HEK293 (cell line): Measurements from ENCODE around the gene HOXB8.
A peak's percentile ranks its signal among the peaks of the same experiment; 100 is the strongest.

Source experiments
- BCL6B ChIP-seq: fragments of 450-650 bp; formaldehyde crosslinking; IDR thresholded peaks from 2 replicates; pipeline ENCODE4 v1.5.1; 2017; ENCODE audit warnings: missing biosample characterization, missing genetic modification characterization
- GFI1B ChIP-seq: fragments of 450-650 bp; formaldehyde crosslinking; IDR thresholded peaks from 2 replicates; pipeline ENCODE4 v1.5.1; 2016; ENCODE audit warnings: missing biosample characterization, missing genetic modification characterization
- HOXA7 ChIP-seq: sonication (generic); formaldehyde crosslinking; IDR thresholded peaks from 2 replicates; pipeline ENCODE4 v1.8.1; 2022; ENCODE audit warnings: missing genetic modification reagents, borderline replicate concordance
- HOXC10 ChIP-seq: sonication (generic); formaldehyde crosslinking; IDR thresholded peaks from 2 replicates; pipeline ENCODE4 v1.8.1; 2023; ENCODE audit warnings: mild to moderate bottlenecking, missing genetic modification reagents
- MZF1 ChIP-seq: fragments of 450-650 bp; formaldehyde crosslinking; IDR thresholded peaks from 2 replicates; pipeline ENCODE4 v1.5.1; 2017; ENCODE audit warnings: missing biosample characterization, missing genetic modification characterization, borderline replicate concordance
- OVOL3 ChIP-seq: fragments of 450-650 bp; formaldehyde crosslinking; IDR thresholded peaks from 2 replicates; pipeline ENCODE4 v1.5.1; 2016; ENCODE audit warnings: missing biosample characterization, missing genetic modification characterization
- SALL2 ChIP-seq: fragments of 450-650 bp; formaldehyde crosslinking; IDR thresholded peaks from 2 replicates; pipeline ENCODE4 v1.5.0; 2017; ENCODE audit warnings: missing biosample characterization, mild to moderate bottlenecking, missing genetic modification characterization, borderline replicate concordance
- SCRT1 ChIP-seq: fragments of 450-650 bp; formaldehyde crosslinking; IDR thresholded peaks from 2 replicates; pipeline ENCODE4 v1.5.1; 2016; ENCODE audit warnings: missing biosample characterization, missing genetic modification characterization, borderline replicate concordance
- SP2 ChIP-seq: fragments of 450-650 bp; formaldehyde crosslinking; IDR thresholded peaks from 2 replicates; pipeline ENCODE4 v1.5.1; 2016; ENCODE audit warnings: missing biosample characterization, missing genetic modification characterization
- SP7 ChIP-seq: fragments of 450-650 bp; formaldehyde crosslinking; IDR thresholded peaks from 2 replicates; pipeline ENCODE4 v1.5.1; 2016; ENCODE audit warnings: missing biosample characterization, missing genetic modification characterization
- TCF7L2 ChIP-seq: IDR thresholded peaks from 2 replicates; pipeline ENCODE4 v1.6.1; 2011; ENCODE audit warnings: low read depth, mild to moderate bottlenecking, inconsistent platforms, low read length, moderate library complexity, borderline replicate concordance
- ZBTB1 ChIP-seq: fragments of 450-650 bp; formaldehyde crosslinking; IDR thresholded peaks from 2 replicates; pipeline ENCODE4 v1.5.1; 2016; ENCODE audit warnings: missing biosample characterization, missing genetic modification characterization
- ZBTB26 ChIP-seq: fragments of 450-650 bp; formaldehyde crosslinking; optimal IDR thresholded peaks from 2 replicates; pipeline ENCODE3; 2016; ENCODE audit warnings: missing biosample characterization, mild to moderate bottlenecking, missing genetic modification characterization
- ZBTB49 ChIP-seq: fragments of 450-650 bp; formaldehyde crosslinking; IDR thresholded peaks from 2 replicates; pipeline ENCODE4 v1.5.1; 2016; ENCODE audit warnings: missing biosample characterization, missing genetic modification characterization, low read depth
- ZFP41 ChIP-seq: fragments of 450-650 bp; formaldehyde crosslinking; IDR thresholded peaks from 2 replicates; pipeline ENCODE4 v1.5.1; 2016; ENCODE audit warnings: missing biosample characterization, missing genetic modification characterization, borderline replicate concordance
- ZNF121 ChIP-seq: fragments of 450-650 bp; formaldehyde crosslinking; IDR thresholded peaks from 2 replicates; pipeline ENCODE4 v1.5.1; 2016; ENCODE audit warnings: missing biosample characterization, missing genetic modification characterization
- ZNF174 ChIP-seq: fragments of 450-650 bp; formaldehyde crosslinking; IDR thresholded peaks from 2 replicates; pipeline ENCODE4 v1.5.0; 2017; ENCODE audit warnings: missing biosample characterization, mild to moderate bottlenecking, missing genetic modification characterization
- ZNF24 ChIP-seq: fragments of 450-650 bp; formaldehyde crosslinking; IDR thresholded peaks from 2 replicates; pipeline ENCODE4 v1.5.1; 2016; ENCODE audit warnings: missing biosample characterization, missing genetic modification characterization
- ZNF292 ChIP-seq: fragments of 450-650 bp; formaldehyde crosslinking; IDR thresholded peaks from 2 replicates; pipeline ENCODE4 v1.5.1; 2016; ENCODE audit warnings: low read depth, missing biosample characterization, missing genetic modification characterization, borderline replicate concordance
- ZNF311 ChIP-seq: fragments of 450-650 bp; formaldehyde crosslinking; IDR thresholded peaks from 2 replicates; pipeline ENCODE4 v1.5.1; 2017; ENCODE audit warnings: missing biosample characterization, missing genetic modification characterization, borderline replicate concordance
- ZNF398 ChIP-seq: fragments of 450-650 bp; formaldehyde crosslinking; IDR thresholded peaks from 2 replicates; pipeline ENCODE4 v1.5.1; 2017; ENCODE audit warnings: missing biosample characterization, missing genetic modification characterization
- ZNF488 ChIP-seq: fragments of 450-650 bp; formaldehyde crosslinking; IDR thresholded peaks from 2 replicates; pipeline ENCODE4 v1.5.1; 2016; ENCODE audit warnings: missing biosample characterization, missing genetic modification characterization
- ZNF548 ChIP-seq: fragments of 450-650 bp; formaldehyde crosslinking; IDR thresholded peaks from 2 replicates; pipeline ENCODE4 v1.5.1; 2016; ENCODE audit warnings: missing biosample characterization, missing genetic modification characterization
- ZNF645 ChIP-seq: fragments of 450-650 bp; formaldehyde crosslinking; IDR thresholded peaks from 2 replicates; pipeline ENCODE4; 2016; ENCODE audit warnings: missing biosample characterization, missing genetic modification characterization
- ZNF658 ChIP-seq: fragments of 450-650 bp; formaldehyde crosslinking; IDR thresholded peaks from 2 replicates; pipeline ENCODE4; 2016; ENCODE audit warnings: missing biosample characterization, missing genetic modification characterization
- TF ChIP-seq, protein P1 (sequence below): fragments of 450-650 bp; formaldehyde crosslinking; IDR thresholded peaks from 2 replicates; pipeline ENCODE4 v1.5.1; 2016; ENCODE audit warnings: missing biosample characterization, missing genetic modification characterization

The HOXB8 gene

GRCh38 chr17:48593840-48594537 is 21.1 kb downstream of the HOXB8 start (continued):
- TF ChIP-seq ZNF548 (tag by site-specific recombination) (no peak), SALL2 (tag by site-specific recombination) (no peak), ZNF24 (peak; percentile 42; the same call in 1 of the 2 replicates), HOXA7 (no peak), ZNF658 (tag by site-specific recombination) (no peak), ZBTB49 (no peak), SP2 (no peak), TCF7L2 (peak; percentile 72; the same call in 1 of the 2 replicates), HOXC10 (CRISPR knock-in tag) (no peak), MZF1 (tag by site-specific recombination) (peak; percentile 5; the same call in 1 of the 2 replicates), ZNF488 (tag by site-specific recombination) (no peak), ZNF121 (no peak), GFI1B (tag by site-specific recombination) (no peak), SP7 (peak; percentile 83), ZNF645 (tag by site-specific recombination) (no peak), ZBTB1 (no peak), ZNF311 (tag by site-specific recombination) (no peak), OVOL3 (no peak), ZFP41 (no peak), ZNF292 (no peak), SCRT1 (tag by site-specific recombination) (no peak), ZBTB26 (tag by site-specific recombination) (peak; percentile 81), BCL6B (tag by site-specific recombination) (no peak), ZNF174 (tag by site-specific recombination) (no peak), ZNF398 (tag by site-specific recombination) (peak; percentile 96)
- TF ChIP-seq, protein P1, sequence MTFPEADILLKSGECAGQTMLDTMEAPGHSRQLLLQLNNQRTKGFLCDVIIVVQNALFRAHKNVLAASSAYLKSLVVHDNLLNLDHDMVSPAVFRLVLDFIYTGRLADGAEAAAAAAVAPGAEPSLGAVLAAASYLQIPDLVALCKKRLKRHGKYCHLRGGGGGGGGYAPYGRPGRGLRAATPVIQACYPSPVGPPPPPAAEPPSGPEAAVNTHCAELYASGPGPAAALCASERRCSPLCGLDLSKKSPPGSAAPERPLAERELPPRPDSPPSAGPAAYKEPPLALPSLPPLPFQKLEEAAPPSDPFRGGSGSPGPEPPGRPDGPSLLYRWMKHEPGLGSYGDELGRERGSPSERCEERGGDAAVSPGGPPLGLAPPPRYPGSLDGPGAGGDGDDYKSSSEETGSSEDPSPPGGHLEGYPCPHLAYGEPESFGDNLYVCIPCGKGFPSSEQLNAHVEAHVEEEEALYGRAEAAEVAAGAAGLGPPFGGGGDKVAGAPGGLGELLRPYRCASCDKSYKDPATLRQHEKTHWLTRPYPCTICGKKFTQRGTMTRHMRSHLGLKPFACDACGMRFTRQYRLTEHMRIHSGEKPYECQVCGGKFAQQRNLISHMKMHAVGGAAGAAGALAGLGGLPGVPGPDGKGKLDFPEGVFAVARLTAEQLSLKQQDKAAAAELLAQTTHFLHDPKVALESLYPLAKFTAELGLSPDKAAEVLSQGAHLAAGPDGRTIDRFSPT (tag by site-specific recombination): peak; percentile 35; the same call in 1 of the 2 replicates
